ENCODE measurements around the gene NMB.

Gene NMB

GRCh38 chr15:84653910-84654688 lies 3.9 kb downstream of the NMB start, which contains the start of gene WDR73:
Gene WDR73 (minus strand): TSS chr15:84654283. CDS start chr15:84654274, 9 bp downstream.
- TF ChIP-seq, protein P1, sequence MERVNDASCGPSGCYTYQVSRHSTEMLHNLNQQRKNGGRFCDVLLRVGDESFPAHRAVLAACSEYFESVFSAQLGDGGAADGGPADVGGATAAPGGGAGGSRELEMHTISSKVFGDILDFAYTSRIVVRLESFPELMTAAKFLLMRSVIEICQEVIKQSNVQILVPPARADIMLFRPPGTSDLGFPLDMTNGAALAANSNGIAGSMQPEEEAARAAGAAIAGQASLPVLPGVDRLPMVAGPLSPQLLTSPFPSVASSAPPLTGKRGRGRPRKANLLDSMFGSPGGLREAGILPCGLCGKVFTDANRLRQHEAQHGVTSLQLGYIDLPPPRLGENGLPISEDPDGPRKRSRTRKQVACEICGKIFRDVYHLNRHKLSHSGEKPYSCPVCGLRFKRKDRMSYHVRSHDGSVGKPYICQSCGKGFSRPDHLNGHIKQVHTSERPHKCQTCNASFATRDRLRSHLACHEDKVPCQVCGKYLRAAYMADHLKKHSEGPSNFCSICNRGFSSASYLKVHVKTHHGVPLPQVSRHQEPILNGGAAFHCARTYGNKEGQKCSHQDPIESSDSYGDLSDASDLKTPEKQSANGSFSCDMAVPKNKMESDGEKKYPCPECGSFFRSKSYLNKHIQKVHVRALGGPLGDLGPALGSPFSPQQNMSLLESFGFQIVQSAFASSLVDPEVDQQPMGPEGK (CRISPR knock-in tag; IDR thresholded peaks at IDR 0.05; ENCODE audit: borderline replicate concordance), result no peak
- TF ChIP-seq TOX (CRISPR knock-in tag; IDR thresholded peaks at IDR 0.05; ENCODE audit: borderline replicate concordance) (no peak), ZFP3 (CRISPR knock-in tag; IDR thresholded peaks at IDR 0.05) (0 out of 2 replicates have a peak, but pooled peaks have one; percentile 46), ZNF70 (CRISPR knock-in tag; IDR thresholded peaks at IDR 0.05) (no peak), ARNTL (CRISPR knock-in tag; IDR thresholded peaks at IDR 0.05; ENCODE audit: borderline replicate concordance, low read depth) (no peak), POU6F1 (CRISPR knock-in tag; IDR thresholded peaks at IDR 0.05; ENCODE audit: borderline replicate concordance, low read depth) (0 out of 2 replicates have a peak, but pooled peaks have one; percentile 58), ZNF8 (CRISPR knock-in tag; IDR thresholded peaks at IDR 0.05) (no peak), RARB (CRISPR knock-in tag; IDR thresholded peaks at IDR 0.05) (no peak), CSDC2 (CRISPR knock-in tag; IDR thresholded peaks at IDR 0.05) (0 out of 2 replicates have a peak, but pooled peaks have one; percentile 1), GLIS3 (CRISPR knock-in tag; IDR thresholded peaks at IDR 0.05) (0 out of 2 replicates have a peak, but pooled peaks have one; percentile 56), ZC3H10 (CRISPR knock-in tag; IDR thresholded peaks at IDR 0.05) (no peak), BACH2 (CRISPR knock-in tag; IDR thresholded peaks at IDR 0.05; ENCODE audit: borderline replicate concordance) (no peak), ZNF565 (CRISPR knock-in tag; conservative IDR thresholded peaks at IDR 0.05; ENCODE audit: low read depth) (no peak)
- TF ChIP-seq, protein P2, sequence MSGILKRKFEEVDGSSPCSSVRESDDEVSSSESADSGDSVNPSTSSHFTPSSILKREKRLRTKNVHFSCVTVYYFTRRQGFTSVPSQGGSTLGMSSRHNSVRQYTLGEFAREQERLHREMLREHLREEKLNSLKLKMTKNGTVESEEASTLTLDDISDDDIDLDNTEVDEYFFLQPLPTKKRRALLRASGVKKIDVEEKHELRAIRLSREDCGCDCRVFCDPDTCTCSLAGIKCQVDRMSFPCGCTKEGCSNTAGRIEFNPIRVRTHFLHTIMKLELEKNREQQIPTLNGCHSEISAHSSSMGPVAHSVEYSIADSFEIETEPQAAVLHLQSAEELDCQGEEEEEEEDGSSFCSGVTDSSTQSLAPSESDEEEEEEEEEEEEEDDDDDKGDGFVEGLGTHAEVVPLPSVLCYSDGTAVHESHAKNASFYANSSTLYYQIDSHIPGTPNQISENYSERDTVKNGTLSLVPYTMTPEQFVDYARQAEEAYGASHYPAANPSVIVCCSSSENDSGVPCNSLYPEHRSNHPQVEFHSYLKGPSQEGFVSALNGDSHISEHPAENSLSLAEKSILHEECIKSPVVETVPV (CRISPR knock-in tag; IDR thresholded peaks at IDR 0.05), result no peak
- ATAC-seq, result peak; percentile 88

DNA sequence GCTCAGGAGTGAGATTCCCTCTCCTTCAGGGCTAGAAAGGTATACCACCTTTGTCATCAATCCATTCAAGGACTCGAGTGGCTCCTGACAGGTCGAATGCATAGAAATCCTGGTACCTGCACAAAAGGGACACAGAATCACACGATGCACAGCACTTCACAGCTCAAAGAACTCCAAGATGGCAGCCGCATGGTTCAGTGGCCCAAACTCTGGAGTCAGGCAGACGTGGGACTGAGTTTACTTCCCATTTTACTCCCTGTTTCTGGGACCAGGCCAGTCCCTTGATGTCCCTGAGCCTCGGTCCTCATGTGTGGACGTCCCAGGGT lies 4.5 kb downstream of the NMB start:
- ATAC-seq, result no peak
- TF ChIP-seq ZNF8 (CRISPR knock-in tag; IDR thresholded peaks at IDR 0.05) (no peak), ZFP3 (CRISPR knock-in tag; IDR thresholded peaks at IDR 0.05) (0 out of 2 replicates have a peak, but pooled peaks have one; percentile 24), ARNTL (CRISPR knock-in tag; IDR thresholded peaks at IDR 0.05; ENCODE audit: borderline replicate concordance, low read depth) (no peak), CSDC2 (CRISPR knock-in tag; IDR thresholded peaks at IDR 0.05) (peak; percentile 58; the same call in 1 of the 2 replicates)
- TF ChIP-seq, protein P2 (CRISPR knock-in tag; IDR thresholded peaks at IDR 0.05), result no peak

GRCh38 chr15:84649706-84650105 lies 8.3 kb downstream of the NMB start:
- TF ChIP-seq ESRRG (CRISPR knock-in tag; IDR thresholded peaks at IDR 0.05), result no peak
- no peak for TF ChIP-seq SNAI2 (CRISPR knock-in tag; IDR thresholded peaks at IDR 0.05)
- TF ChIP-seq ISL1 (CRISPR knock-in tag; IDR thresholded peaks at IDR 0.05), result no peak
- no peak for TF ChIP-seq TSHZ2 (CRISPR knock-in tag; IDR thresholded peaks at IDR 0.05)
- TF ChIP-seq, protein P3, sequence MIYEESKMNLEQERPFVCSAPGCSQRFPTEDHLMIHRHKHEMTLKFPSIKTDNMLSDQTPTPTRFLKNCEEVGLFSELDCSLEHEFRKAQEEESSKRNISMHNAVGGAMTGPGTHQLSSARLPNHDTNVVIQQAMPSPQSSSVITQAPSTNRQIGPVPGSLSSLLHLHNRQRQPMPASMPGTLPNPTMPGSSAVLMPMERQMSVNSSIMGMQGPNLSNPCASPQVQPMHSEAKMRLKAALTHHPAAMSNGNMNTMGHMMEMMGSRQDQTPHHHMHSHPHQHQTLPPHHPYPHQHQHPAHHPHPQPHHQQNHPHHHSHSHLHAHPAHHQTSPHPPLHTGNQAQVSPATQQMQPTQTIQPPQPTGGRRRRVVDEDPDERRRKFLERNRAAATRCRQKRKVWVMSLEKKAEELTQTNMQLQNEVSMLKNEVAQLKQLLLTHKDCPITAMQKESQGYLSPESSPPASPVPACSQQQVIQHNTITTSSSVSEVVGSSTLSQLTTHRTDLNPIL (CRISPR knock-in tag; IDR thresholded peaks at IDR 0.05; ENCODE audit: low read depth), result no peak
- TF ChIP-seq, protein P1 (CRISPR knock-in tag; IDR thresholded peaks at IDR 0.05; ENCODE audit: borderline replicate concordance), result no peak
- TF ChIP-seq POU6F1 (CRISPR knock-in tag; IDR thresholded peaks at IDR 0.05; ENCODE audit: borderline replicate concordance, low read depth), result no peak
- no peak for TF ChIP-seq TOX (CRISPR knock-in tag; IDR thresholded peaks at IDR 0.05; ENCODE audit: borderline replicate concordance)
- TF ChIP-seq PPARA (CRISPR knock-in tag; IDR thresholded peaks at IDR 0.05; ENCODE audit: borderline replicate concordance), result no peak
- no peak for TF ChIP-seq ZNF70 (CRISPR knock-in tag; IDR thresholded peaks at IDR 0.05)
- ATAC-seq, result no peak
